Islet of Langerhans (tissue), 1 donor: ENCODE measurements around the gene TMEM209.

Experiments
- FAIRE-seq: peaks from one replicate; lab custom pipeline; 2011; peaks lifted over from hg19 to GRCh38; lab: Jason Lieb, UNC

Gene TMEM209

GRCh38 chr7:130143334-130143732 lies 61.9 kb downstream of the TMEM209 start:
- no peak for FAIRE-seq

- no peak for FAIRE-seq
Measured at GRCh38 chr7:130142654-130143333, 62.4 kb downstream of the TMEM209 start.

- FAIRE-seq, result no peak
Measured at GRCh38 chr7:130141884-130142653, 63.1 kb downstream of the TMEM209 start.

- no peak for FAIRE-seq
Measured at GRCh38 chr7:130141161-130141883, 63.9 kb downstream of the TMEM209 start.

GRCh38 chr7:130140551-130141160 lies 64.5 kb downstream of the TMEM209 start:
- no peak for FAIRE-seq

GRCh38 chr7:130139193-130139960 lies 65.8 kb downstream of the TMEM209 start:
- no peak for FAIRE-seq

DNA sequence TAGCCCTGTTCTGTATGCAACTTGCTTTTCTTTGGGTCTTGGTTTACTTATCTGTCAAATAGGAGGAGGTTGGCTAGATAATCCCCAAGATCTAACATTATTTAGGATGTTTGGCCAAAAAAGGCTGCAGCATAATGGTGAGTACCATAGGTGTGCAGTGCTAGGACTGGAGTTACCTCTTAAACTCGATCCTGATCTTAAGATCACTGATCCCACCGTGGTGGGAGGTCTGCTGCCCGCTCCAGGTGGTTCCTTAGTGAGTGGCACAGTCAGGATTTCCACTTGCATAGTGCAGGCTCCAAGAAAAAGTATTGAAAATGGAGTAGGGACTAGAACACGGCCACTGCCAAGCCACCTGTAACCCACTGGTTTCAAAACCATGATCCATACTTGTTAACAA lies 68.0 kb downstream of the TMEM209 start:
- no peak for FAIRE-seq

GRCh38 chr7:130136579-130137167 lies 68.5 kb downstream of the TMEM209 start:
- FAIRE-seq, result no peak

DNA sequence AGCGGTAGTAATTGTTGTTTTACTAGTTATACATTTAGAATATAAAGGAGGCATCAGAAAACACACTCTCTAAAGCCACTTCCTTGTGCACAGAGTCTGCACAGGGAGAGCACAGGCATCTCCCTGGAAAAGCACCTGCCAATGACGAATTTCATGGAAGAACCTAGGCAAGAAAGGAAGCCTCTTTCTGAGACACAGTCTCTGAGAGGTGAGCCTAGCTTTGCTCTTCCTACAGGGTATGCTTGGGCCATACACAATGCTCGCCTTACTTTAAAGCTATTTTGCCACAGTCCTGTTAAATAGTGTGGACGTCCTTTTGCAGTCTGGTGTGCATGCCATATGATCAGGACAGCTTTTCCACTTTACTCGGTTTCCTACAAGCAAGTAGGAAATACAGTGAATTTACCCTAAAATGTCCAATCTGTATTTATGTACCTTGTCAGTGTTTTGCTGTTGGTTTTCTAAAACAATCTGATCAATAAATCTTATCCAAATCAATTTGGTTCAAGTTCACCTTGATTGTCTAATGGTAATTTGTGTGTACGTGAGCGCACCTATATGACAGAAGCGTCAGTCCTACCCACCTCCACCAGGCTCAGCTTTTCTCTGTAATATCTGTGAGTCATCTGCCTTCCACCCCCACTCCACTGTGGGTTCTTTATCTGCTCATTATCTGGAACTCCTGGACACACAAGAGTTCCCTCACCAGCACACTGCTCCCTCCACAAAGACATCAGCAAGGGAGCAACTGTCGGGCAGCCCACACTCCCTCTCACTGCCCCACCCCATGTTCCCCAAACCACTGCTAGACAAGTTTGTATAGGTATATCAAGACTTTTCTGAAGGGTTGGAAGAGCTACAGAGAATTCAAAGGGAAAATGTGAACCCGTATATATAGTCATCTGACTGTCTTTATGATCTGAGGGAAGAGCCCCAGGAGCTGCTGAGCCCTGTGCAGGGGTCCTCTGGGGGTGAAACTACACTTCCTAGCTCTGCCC lies 69.7 kb downstream of the TMEM209 start:
- no peak for FAIRE-seq

- no peak for FAIRE-seq
Measured at GRCh38 chr7:130134726-130135125, 70.5 kb downstream of the TMEM209 start.

GRCh38 chr7:130134106-130134636 lies 71.0 kb downstream of the TMEM209 start:
- FAIRE-seq, result no peak

- no peak for FAIRE-seq
Measured at GRCh38 chr7:130133029-130133782, 72.0 kb downstream of the TMEM209 start.

DNA sequence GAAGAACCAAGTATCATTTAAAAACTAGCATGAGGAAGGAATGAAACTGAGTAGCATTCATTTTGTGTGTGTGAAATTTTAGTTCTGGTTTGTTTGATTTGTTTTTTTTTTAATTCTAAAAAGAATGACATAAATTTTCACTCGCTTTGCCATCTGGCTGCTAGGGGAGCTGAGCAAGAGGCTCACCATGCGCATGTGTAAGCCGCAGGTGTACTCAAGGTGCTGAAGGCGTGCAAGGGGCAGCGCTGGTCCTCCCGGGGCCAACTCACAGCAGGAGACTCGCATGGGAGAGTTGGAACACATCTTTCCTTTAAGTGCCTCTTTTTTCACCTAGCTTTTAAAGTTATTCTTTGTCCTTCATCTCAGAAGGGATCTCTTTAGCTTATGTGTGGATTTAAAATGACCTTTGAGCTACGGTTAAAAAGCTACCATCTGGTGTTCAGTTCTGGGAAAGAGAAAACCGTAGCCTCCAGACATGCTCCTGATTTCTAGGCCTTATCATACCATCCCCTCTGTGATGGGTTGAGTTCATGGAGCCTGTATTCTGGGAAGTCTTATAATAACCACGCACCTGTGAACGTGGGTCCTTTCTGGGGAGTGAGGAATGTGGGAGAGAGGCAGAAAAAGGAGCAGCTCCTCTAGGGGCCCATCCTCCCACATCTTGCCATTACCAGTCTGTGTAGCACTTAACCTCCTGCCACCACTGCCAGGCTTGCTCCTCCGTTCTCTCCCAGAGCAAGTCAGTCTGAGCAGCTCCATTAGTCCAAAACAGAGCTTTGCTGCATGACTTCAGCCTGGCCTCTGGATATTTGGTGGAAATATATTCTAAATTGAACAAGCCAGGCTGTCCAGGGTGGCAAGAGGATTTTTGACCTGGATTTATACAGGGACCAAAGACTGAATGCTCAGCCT lies 73.0 kb downstream of the TMEM209 start:
- FAIRE-seq, result peak; percentile 24

GRCh38 chr7:130131191-130131834 lies 73.9 kb downstream of the TMEM209 start:
- FAIRE-seq, result no peak

- no peak for FAIRE-seq
Measured at GRCh38 chr7:130129011-130129411, 76.2 kb downstream of the TMEM209 start.

DNA sequence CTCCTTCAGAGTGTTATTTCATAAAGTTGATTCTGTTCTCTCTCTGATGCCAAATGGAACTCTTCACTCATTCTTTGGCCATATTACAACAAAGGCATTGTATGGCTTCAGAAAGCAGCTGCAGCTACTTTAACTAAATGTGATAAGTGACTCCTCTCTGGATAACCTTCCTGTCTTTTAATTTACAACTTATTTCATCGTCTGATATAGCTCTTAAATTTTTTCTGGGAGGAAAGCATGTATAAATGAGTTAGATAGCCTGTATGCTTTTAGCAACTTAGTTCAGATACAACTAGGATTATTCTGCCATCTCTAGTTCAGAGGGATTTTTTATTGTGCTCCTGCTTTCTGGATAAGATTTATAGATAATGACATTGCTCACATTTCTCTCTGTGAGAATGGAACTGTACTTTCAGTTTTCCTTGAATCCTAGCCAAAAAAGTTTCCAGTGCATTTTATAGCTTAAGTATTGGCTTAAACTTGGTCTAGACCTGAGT lies 77.3 kb downstream of the TMEM209 start:
- no peak for FAIRE-seq

GRCh38 chr7:130127404-130127803 lies 77.8 kb downstream of the TMEM209 start:
- FAIRE-seq, result no peak
